CD8-positive, alpha-beta memory T cell (primary cell): ENCODE measurements around the gene ANKRD35. TPM values are rescaled to one million over a fixed set of nuclear protein-coding genes. Genes with fewer than 3 reads are reported as not detected.

ENCODE experiments used
- CTCF ChIA-PET: fragments of 350-600 bp; sonication (Branson Sonifier 250); formaldehyde crosslinking; loops from one replicate; lab custom pipeline; 2021; ENCODE audit warnings: antibody characterized with exemption; lab: Charles Lee
- POLR2A ChIA-PET: fragments of 350-600 bp; sonication (Branson Sonifier 250); formaldehyde crosslinking; loops from one replicate; lab custom pipeline; 2021; ENCODE audit warnings: antibody characterized with exemption; lab: Charles Lee
- DNase-seq, 5 donors: peaks; one replicate each; pipeline versions ENCODE4 v3.0.0 to v3.0.0-alpha.2; 2020 to 2022; ENCODE audit warnings: mixed read lengths in 1 of 5
- H3K27ac ChIP-seq: one replicate; pipeline ENCODE4 v1.7.0; 2013; ENCODE audit warnings: low read depth, mild to moderate bottlenecking, low read length, moderate library complexity
- H3K27me3 ChIP-seq: 2 replicates; pipeline ENCODE4 v1.7.0; 2013; ENCODE audit warnings: low read length, mild to moderate bottlenecking; ENCODE audit not compliant: insufficient read depth, poor library complexity, severe bottlenecking
- H3K36me3 ChIP-seq: 2 replicates; pipeline ENCODE4 v1.7.0; 2013; ENCODE audit warnings: mild to moderate bottlenecking, low read length, moderate library complexity; ENCODE audit not compliant: insufficient read depth
- H3K4me1 ChIP-seq: 2 replicates; pipeline ENCODE4 v1.7.0; 2013; ENCODE audit warnings: mild to moderate bottlenecking, low read length, moderate library complexity; ENCODE audit not compliant: insufficient read depth
- H3K4me3 ChIP-seq: 2 replicates; pipeline ENCODE4 v1.7.0; 2013; ENCODE audit warnings: mild to moderate bottlenecking, low read length
- H3K9me3 ChIP-seq: 2 replicates; pipeline ENCODE4 v1.7.0; 2013; ENCODE audit warnings: mild to moderate bottlenecking, low read length
- H3K27ac Mint-ChIP-seq, 8 donors: one replicate each; pipeline ENCODE4 v1.8.0; 2020 to 2021; ENCODE audit warnings: mixed read lengths in 8 of 8, mild to moderate bottlenecking in 6 of 8, inconsistent platforms in 3 of 8, moderate library complexity in 3 of 8
- H3K27me3 Mint-ChIP-seq, 2 donors: one replicate each; pipeline ENCODE4 v1.8.0; 2020 to 2021; ENCODE audit warnings: mixed read lengths in 2 of 2, mild to moderate bottlenecking in 1 of 2, moderate library complexity in 1 of 2
- H3K36me3 Mint-ChIP-seq, 3 donors: one replicate each; pipeline ENCODE4 v1.8.0; 2020 to 2021; ENCODE audit warnings: mixed read lengths in 3 of 3, inconsistent platforms in 1 of 3, mild to moderate bottlenecking in 1 of 3
- H3K4me1 Mint-ChIP-seq, 3 donors: one replicate each; pipeline ENCODE4 v1.8.0; 2020 to 2021; ENCODE audit warnings: mixed read lengths in 3 of 3, inconsistent platforms in 1 of 3, mild to moderate bottlenecking in 1 of 3
- H3K4me3 Mint-ChIP-seq, 7 donors: one replicate each; pipeline ENCODE4 v1.8.0; 2020 to 2021; ENCODE audit warnings: mixed read lengths in 7 of 7, mild to moderate bottlenecking in 6 of 7, moderate library complexity in 4 of 7, inconsistent platforms in 2 of 7
- H3K9me3 Mint-ChIP-seq, 5 donors: one replicate each; pipeline ENCODE4 v1.8.0; 2020 to 2022; ENCODE audit warnings: mixed read lengths in 5 of 5, mild to moderate bottlenecking in 3 of 5, moderate library complexity in 2 of 5, inconsistent platforms in 1 of 5
- polyA plus RNA-seq: library from polyadenylated mRNA; unstranded; fragments of 300-500 nt; fragmentation: Illumina TruSeq; gene quantifications from one replicate; pipeline ENCODE4 v1.2.3, GENCODE V29; 2021
- total RNA-seq, 2 experiments: library from RNA; stranded (reverse); gene quantifications; one replicate each; pipeline ENCODE4 v1.2.3, GENCODE V29; 2021

Gene ANKRD35
- total and polyA plus RNA-seq, 3 experiments from 2014 or later: 0.80 to 1.3 (median 1.0) TPM

- Histone ChIP-seq H3K27me3 (no peaks in the 10 kb centered on the region), H3K27ac (no peak overlapping the region), H3K4me3 (no peak overlapping the region), H3K9me3 (no peaks in the 10 kb centered on the region), H3K4me1 (no peaks in the 10 kb centered on the region), H3K36me3 (peaks cover 12% of the 10 kb centered on the region)
- H3K4me1 Mint-ChIP-seq: peaks cover 9 to 11% (median 10%) of the 10 kb centered on the region in 3 donors
- no peak for DNase-seq
- no peaks in the 10 kb centered on the region for H3K9me3 Mint-ChIP-seq
- ChIA-PET CTCF (interaction anchor here (0.7 to 5.7 kb wide), 12 partner anchors 13 to 95 kb away, joined by 3 to 42 read pairs (median 4); partner anchors contain the start of genes NUDT17 and PIAS3), POLR2A (interaction anchor here (0.6 kb wide), 1 partner anchor 51 kb away, joined by 3 read pairs; no protein-coding TSS in a partner anchor)
- no peak overlapping the region for H3K27ac Mint-ChIP-seq
- H3K36me3 Mint-ChIP-seq: peaks cover 0 to 34% (median 16%) of the 10 kb centered on the region in 3 donors
- H3K27me3 Mint-ChIP-seq: peaks cover 0 to 3% of the 10 kb centered on the region in 2 donors
- no peak overlapping the region for H3K4me3 Mint-ChIP-seq
Observed at GRCh38 chr1:145908653-145909052, 23.0 kb upstream of the ANKRD35 start.

GRCh38 chr1:145906954-145907753 lies 21.5 kb upstream of the ANKRD35 start:
- H3K27me3 Mint-ChIP-seq: peaks cover 0 to 3% of the 10 kb centered on the region in 2 donors
- Histone ChIP-seq H3K4me3 (no peak overlapping the region), H3K27ac (no peak overlapping the region), H3K9me3 (no peaks in the 10 kb centered on the region), H3K27me3 (no peaks in the 10 kb centered on the region), H3K4me1 (no peaks in the 10 kb centered on the region), H3K36me3 (peaks cover 10% of the 10 kb centered on the region)
- ChIA-PET POLR2A (interaction anchor here (0.9 kb wide), 1 partner anchor 62 kb away, joined by 7 read pairs; the partner anchor contains the start of gene NUDT17), CTCF (interaction anchor here (1.0 to 5.7 kb wide), 5 partner anchors 8 to 62 kb away, joined by 3 to 42 read pairs (median 4); partner anchors contain the start of gene NUDT17)
- no peak overlapping the region for H3K4me3 Mint-ChIP-seq
- peaks cover 4 to 11% (median 6%) of the 10 kb centered on the region in 3 donors for H3K4me1 Mint-ChIP-seq
- no peaks in the 10 kb centered on the region for H3K9me3 Mint-ChIP-seq
- H3K36me3 Mint-ChIP-seq: peaks cover 0 to 24% (median 17%) of the 10 kb centered on the region in 3 donors
- DNase-seq: no peak
- H3K27ac Mint-ChIP-seq: no peak overlapping the region

- Histone ChIP-seq H3K27ac (no peak overlapping the region), H3K36me3 (no peaks in the 10 kb centered on the region), H3K27me3 (no peaks in the 10 kb centered on the region), H3K9me3 (no peaks in the 10 kb centered on the region), H3K4me3 (no peak overlapping the region), H3K4me1 (no peaks in the 10 kb centered on the region)
- Mint-ChIP-seq H3K4me1 (no peaks in the 10 kb centered on the region), H3K27me3 (peaks cover 0 to 3% of the 10 kb centered on the region in 2 donors), H3K36me3 (peaks cover 0 to 13% (median 5%) of the 10 kb centered on the region in 3 donors), H3K27ac (no peak overlapping the region), H3K9me3 (no peaks in the 10 kb centered on the region), H3K4me3 (no peak overlapping the region)
- CTCF ChIA-PET: no interaction called here
- POLR2A ChIA-PET: no interaction called here
- no peak for DNase-seq
Observed at GRCh38 chr1:145901312-145902021, 15.8 kb upstream of the ANKRD35 start.

- Mint-ChIP-seq H3K4me1 (no peaks in the 10 kb centered on the region), H3K27me3 (no peaks in the 10 kb centered on the region), H3K27ac (no peak overlapping the region), H3K9me3 (no peaks in the 10 kb centered on the region), H3K4me3 (no peak overlapping the region), H3K36me3 (peaks cover 0 to 15% (median 7%) of the 10 kb centered on the region in 3 donors)
- no peaks in the 10 kb centered on the region for H3K4me1 ChIP-seq
- H3K27me3 ChIP-seq: no peaks in the 10 kb centered on the region
- ChIA-PET POLR2A (interaction anchor here (0.7 kb wide), 1 partner anchor 109 kb away, joined by 3 read pairs; no protein-coding TSS in a partner anchor), CTCF (interaction anchor here (0.9 to 1.8 kb wide), 4 partner anchors 9 to 39 kb away, joined by 3 to 5 read pairs (median 4); partner anchors contain the start of gene PIAS3)
- no peaks in the 10 kb centered on the region for H3K9me3 ChIP-seq
- H3K36me3 ChIP-seq: no peaks in the 10 kb centered on the region
- H3K27ac ChIP-seq: no peak overlapping the region
- no peak overlapping the region for H3K4me3 ChIP-seq
- DNase-seq: no peak
Observed at GRCh38 chr1:145898756-145899155, 13.1 kb upstream of the ANKRD35 start.

GRCh38 chr1:145897969-145898368 lies 12.3 kb upstream of the ANKRD35 start:
- no peaks in the 10 kb centered on the region for H3K4me1 ChIP-seq
- H3K27ac ChIP-seq: no peak overlapping the region
- no peaks in the 10 kb centered on the region for H3K4me1 Mint-ChIP-seq
- ChIA-PET CTCF (interaction anchor here (0.9 to 1.8 kb wide), 4 partner anchors 9 to 81 kb away, joined by 3 to 5 read pairs (median 4); partner anchors contain the start of gene PIAS3), POLR2A (interaction anchor here (0.7 kb wide), 1 partner anchor 109 kb away, joined by 3 read pairs; no protein-coding TSS in a partner anchor)
- H3K36me3 Mint-ChIP-seq: peaks cover 0 to 15% (median 7%) of the 10 kb centered on the region in 3 donors
- DNase-seq: no peak
- no peaks in the 10 kb centered on the region for H3K9me3 ChIP-seq
- H3K4me3 ChIP-seq: no peak overlapping the region
- no peaks in the 10 kb centered on the region for H3K36me3 ChIP-seq
- no peak overlapping the region for H3K27ac Mint-ChIP-seq
- H3K4me3 Mint-ChIP-seq: no peak overlapping the region
- H3K27me3 ChIP-seq: no peaks in the 10 kb centered on the region
- no peaks in the 10 kb centered on the region for H3K27me3 Mint-ChIP-seq
- H3K9me3 Mint-ChIP-seq: no peaks in the 10 kb centered on the region

- ChIA-PET CTCF (interaction anchor here (0.7 to 1.6 kb wide), 7 partner anchors 10 to 137 kb away, joined by 3 to 7 read pairs (median 3); partner anchors contain the start of genes ITGA10 and NUDT17), POLR2A (no interaction called here)
- Mint-ChIP-seq H3K4me1 (no peaks in the 10 kb centered on the region), H3K36me3 (peaks cover 0 to 8% (median 4%) of the 10 kb centered on the region in 3 donors), H3K4me3 (no peak overlapping the region), H3K27me3 (no peaks in the 10 kb centered on the region), H3K9me3 (no peaks in the 10 kb centered on the region), H3K27ac (peak overlapping the region in 1 of 8 donors; percentile 58)
- Histone ChIP-seq H3K4me3 (no peak overlapping the region), H3K9me3 (no peaks in the 10 kb centered on the region), H3K27me3 (no peaks in the 10 kb centered on the region), H3K4me1 (no peaks in the 10 kb centered on the region), H3K27ac (no peak overlapping the region), H3K36me3 (no peaks in the 10 kb centered on the region)
- no peak for DNase-seq
Observed at GRCh38 chr1:145895471-145895870, 9.8 kb upstream of the ANKRD35 start.

- H3K4me3 ChIP-seq: no peak overlapping the region
- no peak overlapping the region for H3K4me3 Mint-ChIP-seq
- POLR2A ChIA-PET: interaction anchor here (1.2 kb wide), 1 partner anchor 11 kb away, joined by 3 read pairs; no protein-coding TSS in a partner anchor
Observed at GRCh38 chr1:145893306-145894055, 7.8 kb upstream of the ANKRD35 start.

More at GRCh38 chr1:145893306-145894055, 7.8 kb upstream of the ANKRD35 start:
- no peak for DNase-seq
- Histone ChIP-seq H3K27ac (no peak overlapping the region), H3K27me3 (no peaks in the 10 kb centered on the region), H3K9me3 (no peaks in the 10 kb centered on the region), H3K36me3 (no peaks in the 10 kb centered on the region), H3K4me1 (no peaks in the 10 kb centered on the region)
- no peaks in the 10 kb centered on the region for H3K9me3 Mint-ChIP-seq
- CTCF ChIA-PET: interaction anchor here (2.2 to 4.8 kb wide), 6 partner anchors 14 to 113 kb away, joined by 6 to 29 read pairs (median 12); partner anchors contain the start of genes ANKRD34A, ITGA10, NUDT17 and POLR3GL
- peaks cover 0 to 6% (median 4%) of the 10 kb centered on the region in 3 donors for H3K36me3 Mint-ChIP-seq
- H3K27ac Mint-ChIP-seq: peak overlapping the region in 1 of 8 donors; percentile 12
- H3K27me3 Mint-ChIP-seq: no peaks in the 10 kb centered on the region
- no peaks in the 10 kb centered on the region for H3K4me1 Mint-ChIP-seq
